OCI-LY7 (cell line): Measurements from ENCODE around the gene GAPDHS. TPM values are rescaled to one million over a fixed set of nuclear protein-coding genes. Genes with fewer than 3 reads are reported as not detected.

Experiments
- BruUV-seq: library from RNA; stranded (reverse); fragments of 400-500 nt; replicated peaks from 2 replicates; lab custom pipeline; 2021; lab: Mats Ljungman, UMichigan
- CTCF ChIA-PET: fragments of 300-600 bp; sonication (Branson Sonifier 250); formaldehyde crosslinking; loops from one replicate; lab custom pipeline; 2022; ENCODE audit warnings: antibody characterized with exemption; ENCODE audit not compliant: unreplicated experiment; lab: Charles Lee
- POLR2A ChIA-PET: fragments of 300-600 bp; sonication (Branson Sonifier 250); formaldehyde crosslinking; loops from one replicate; lab custom pipeline; 2022; ENCODE audit warnings: antibody characterized with exemption; lab: Charles Lee
- DNase-seq: peaks from one replicate; pipeline ENCODE4 v3.0.0-alpha.2; 2015; ENCODE audit warnings: low spot score
- H2AFZ ChIP-seq: fragments of 200-600 bp; sonication (generic), shearing (Covaris generic); 2 replicates; pipeline ENCODE4 v1.6.1; 2014; ENCODE audit warnings: mild to moderate bottlenecking, antibody characterized with exemption, low read length, moderate library complexity
- H3K27ac ChIP-seq: fragments of 200-600 bp; sonication (generic); 2 replicates; pipeline ENCODE4 v1.5.1; 2014; ENCODE audit warnings: mixed run types, low read depth, mild to moderate bottlenecking, moderate library complexity, low read length, inconsistent platforms; ENCODE audit not compliant: poor library complexity, severe bottlenecking
- H3K36me3 ChIP-seq: fragments of 200-600 bp; sonication (generic); 2 replicates; pipeline ENCODE4 v1.6.1; 2014; ENCODE audit warnings: mild to moderate bottlenecking, antibody characterized with exemption, low read length, moderate library complexity, mixed read lengths; ENCODE audit not compliant: insufficient read depth
- H3K4me1 ChIP-seq: fragments of 200-600 bp; sonication (generic); 2 replicates; pipeline ENCODE4 v1.5.1; 2014; ENCODE audit warnings: mild to moderate bottlenecking, low read length; ENCODE audit not compliant: insufficient read depth, poor library complexity, severe bottlenecking
- H3K4me2 ChIP-seq: fragments of 200-600 bp; sonication (generic); 2 replicates; pipeline ENCODE4 v1.6.1; 2014; ENCODE audit warnings: mild to moderate bottlenecking, low read length
- H3K4me3 ChIP-seq: fragments of 200-600 bp; sonication (generic); 2 replicates; pipeline ENCODE4 v1.5.1; 2014; ENCODE audit warnings: mild to moderate bottlenecking, low read depth, low read length; ENCODE audit not compliant: poor library complexity, severe bottlenecking
- H3K79me2 ChIP-seq: fragments of 200-600 bp; sonication (generic); 2 replicates; pipeline ENCODE4 v1.6.1; 2016; ENCODE audit warnings: low read depth, mild to moderate bottlenecking, low read length, moderate library complexity, mixed read lengths; ENCODE audit not compliant: insufficient read depth
- H3K9me2 ChIP-seq: fragments of 200-600 bp; sonication (generic); 2 replicates; pipeline ENCODE4 v1.6.1; 2016; ENCODE audit warnings: mild to moderate bottlenecking, low read length, mixed read lengths; ENCODE audit not compliant: insufficient read depth
- H3K9me3 ChIP-seq: fragments of 200-600 bp; sonication (generic); 2 replicates; pipeline ENCODE4 v1.6.1; 2014; ENCODE audit warnings: mild to moderate bottlenecking, mixed run types, low read length, mixed read lengths
- H4K20me1 ChIP-seq: fragments of 200-600 bp; sonication (generic); 2 replicates; pipeline ENCODE4 v1.6.1; 2014; ENCODE audit warnings: mild to moderate bottlenecking, antibody characterized with exemption, low read length, moderate library complexity, mixed read lengths; ENCODE audit not compliant: insufficient read depth
- CTCF ChIP-seq: fragments of 200-600 bp; sonication (generic); conservative IDR thresholded peaks from 2 replicates; pipeline ENCODE4 v1.5.1; 2014; ENCODE audit warnings: mild to moderate bottlenecking, antibody characterized with exemption, low read length, moderate library complexity, mixed read lengths
- EZH2phosphoT487 ChIP-seq: fragments of 200-600 bp; sonication (generic); IDR thresholded peaks from 2 replicates; pipeline ENCODE4 v1.6.1; 2018; ENCODE audit warnings: low read depth, borderline replicate concordance, mild to moderate bottlenecking, mixed run types, antibody characterized with exemption, low read length, moderate library complexity, mixed read lengths
- intact Hi-C: fragments of 100-400 bp; cut with micrococcal nuclease; formaldehyde crosslinking; loops from one replicate; pipeline ENCODE4 v1.10.0; 2022; ENCODE audit not compliant: unreplicated experiment
- total RNA-seq, 2 experiments: library from RNA; depleted of rRNA in 1 of 2; stranded (reverse); fragments of >200 nt in 1 of 2; shearing (Covaris generic) in 1 of 2; gene quantifications; 2 replicates each; pipeline ENCODE4 v1.2.3, GENCODE V29; 2014 to 2022

GAPDHS gene
- total RNA-seq, 2 experiments from 2014 or later = not detected

GRCh38 chr19:35507561-35507960 lies 25.7 kb upstream of the GAPDHS start:
- POLR2A ChIA-PET = interaction anchor here (0.9 kb wide), 1 partner anchor 130 kb away, joined by 3 read pairs; no protein-coding TSS in a partner anchor
- no peak overlapping the region for H2AFZ ChIP-seq
- no peak overlapping the region for H3K27ac ChIP-seq
- no peaks in the 10 kb centered on the region for H3K9me2 ChIP-seq
- intact Hi-C loops = no loop called here
- no peaks in the 10 kb centered on the region for H4K20me1 ChIP-seq
- no peaks in the 10 kb centered on the region for H3K4me1 ChIP-seq
- no peak for DNase-seq
- no peaks in the 10 kb centered on the region for H3K79me2 ChIP-seq
- H3K4me2 ChIP-seq = no peak overlapping the region
- no peaks in the 10 kb centered on the region for H3K9me3 ChIP-seq
- no peak overlapping the region for H3K4me3 ChIP-seq
- TF ChIP-seq EZH2phosphoT487 = no peak
- TF ChIP-seq CTCF = no peak
- CTCF ChIA-PET = no interaction called here
- BruUV-seq = no TSS peak
- no peaks in the 10 kb centered on the region for H3K36me3 ChIP-seq

- H3K4me3 ChIP-seq = no peak overlapping the region
- no peaks in the 10 kb centered on the region for H3K9me2 ChIP-seq
- ChIA-PET CTCF (no interaction called here), POLR2A (interaction anchor here (0.9 kb wide), 1 partner anchor 131 kb away, joined by 3 read pairs; no protein-coding TSS in a partner anchor)
- TF ChIP-seq CTCF (no peak), EZH2phosphoT487 (no peak)
- no peak overlapping the region for H3K4me2 ChIP-seq
- no peak for DNase-seq
- intact Hi-C loops = no loop called here
- no peak overlapping the region for H3K27ac ChIP-seq
- BruUV-seq = no TSS peak
- H3K79me2 ChIP-seq = no peaks in the 10 kb centered on the region
- no peak overlapping the region for H2AFZ ChIP-seq
- no peaks in the 10 kb centered on the region for H3K4me1 ChIP-seq
- no peaks in the 10 kb centered on the region for H4K20me1 ChIP-seq
- no peaks in the 10 kb centered on the region for H3K36me3 ChIP-seq
- H3K9me3 ChIP-seq = no peaks in the 10 kb centered on the region
Measured at GRCh38 chr19:35508129-35508528, 25.1 kb upstream of the GAPDHS start.

GRCh38 chr19:35509018-35509652 lies 24.1 kb upstream of the GAPDHS start:
- Histone ChIP-seq H2AFZ (no peak overlapping the region), H3K4me1 (no peaks in the 10 kb centered on the region), H3K79me2 (no peaks in the 10 kb centered on the region), H3K4me2 (no peak overlapping the region), H3K4me3 (no peak overlapping the region), H3K9me3 (no peaks in the 10 kb centered on the region), H3K27ac (no peak overlapping the region), H3K36me3 (no peaks in the 10 kb centered on the region), H4K20me1 (no peaks in the 10 kb centered on the region), H3K9me2 (no peaks in the 10 kb centered on the region)
- BruUV-seq = no TSS peak
- TF ChIP-seq CTCF (no peak), EZH2phosphoT487 (no peak)
- ChIA-PET CTCF (no interaction called here), POLR2A (no interaction called here)
- intact Hi-C loops = no loop called here
- no peak for DNase-seq
